ENCODE measurements around the gene TRAPPC11. TPM values are rescaled to one million over a fixed set of nuclear protein-coding genes. Genes with fewer than 3 reads are reported as not detected.
"Not testable (repeated sequence)": the region's sequence is repeated elsewhere in the genome, so short reads cannot be mapped to it uniquely, and the experiment has no call there.

Gene TRAPPC11
- total RNA-seq, 1 donor from 2014 or later: 26.3 TPM

DNA sequence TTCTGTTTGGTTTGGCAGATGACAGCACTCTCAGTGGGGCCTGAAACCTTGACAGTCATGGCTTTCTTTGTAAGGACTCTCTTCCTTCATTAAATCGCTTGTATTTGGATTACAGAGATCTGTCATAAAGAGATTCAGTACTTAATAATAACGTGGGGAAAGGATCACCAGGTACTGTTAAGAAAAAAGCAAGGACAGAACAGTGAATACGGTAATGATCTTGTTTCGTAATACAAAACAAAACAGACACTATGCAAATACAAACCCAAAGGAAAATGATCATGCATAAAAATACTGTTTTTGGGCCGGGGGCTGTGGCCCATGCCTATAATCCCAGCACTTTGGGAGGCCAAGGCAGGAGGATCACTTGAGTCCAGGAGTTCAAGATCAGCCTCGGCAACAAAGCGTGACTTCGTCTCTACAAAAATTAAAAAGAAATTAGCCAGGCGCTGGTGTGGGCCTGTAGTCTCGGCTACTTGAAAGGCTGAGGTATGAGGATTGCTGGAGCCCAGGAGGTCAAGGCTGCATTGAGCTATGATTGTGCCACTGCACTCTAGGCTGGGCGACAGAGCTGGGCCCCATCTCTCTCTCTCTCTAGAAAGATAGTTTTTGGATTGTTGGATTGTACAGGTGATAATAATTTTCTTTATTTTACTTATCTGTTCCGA, 64.6 kb downstream of the TRAPPC11 start:
- Mint-ChIP-seq H3K4me1 (ENCODE audit: low read depth) (peaks cover 2% of the 10 kb centered on the region), H3K27me3 (ENCODE audit: low read depth) (peaks cover 6% of the 10 kb centered on the region), H3K9me3 (ENCODE audit: low read depth) (peaks cover 7% of the 10 kb centered on the region), H3K4me3 (ENCODE audit: unreplicated experiment) (peak overlapping the region; percentile 47), H3K27ac (ENCODE audit: unreplicated experiment) (no peak overlapping the region), H3K36me3 (ENCODE audit: low read depth) (peaks cover 1% of the 10 kb centered on the region)
- TF ChIP-seq, protein P1, sequence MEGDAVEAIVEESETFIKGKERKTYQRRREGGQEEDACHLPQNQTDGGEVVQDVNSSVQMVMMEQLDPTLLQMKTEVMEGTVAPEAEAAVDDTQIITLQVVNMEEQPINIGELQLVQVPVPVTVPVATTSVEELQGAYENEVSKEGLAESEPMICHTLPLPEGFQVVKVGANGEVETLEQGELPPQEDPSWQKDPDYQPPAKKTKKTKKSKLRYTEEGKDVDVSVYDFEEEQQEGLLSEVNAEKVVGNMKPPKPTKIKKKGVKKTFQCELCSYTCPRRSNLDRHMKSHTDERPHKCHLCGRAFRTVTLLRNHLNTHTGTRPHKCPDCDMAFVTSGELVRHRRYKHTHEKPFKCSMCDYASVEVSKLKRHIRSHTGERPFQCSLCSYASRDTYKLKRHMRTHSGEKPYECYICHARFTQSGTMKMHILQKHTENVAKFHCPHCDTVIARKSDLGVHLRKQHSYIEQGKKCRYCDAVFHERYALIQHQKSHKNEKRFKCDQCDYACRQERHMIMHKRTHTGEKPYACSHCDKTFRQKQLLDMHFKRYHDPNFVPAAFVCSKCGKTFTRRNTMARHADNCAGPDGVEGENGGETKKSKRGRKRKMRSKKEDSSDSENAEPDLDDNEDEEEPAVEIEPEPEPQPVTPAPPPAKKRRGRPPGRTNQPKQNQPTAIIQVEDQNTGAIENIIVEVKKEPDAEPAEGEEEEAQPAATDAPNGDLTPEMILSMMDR (IDR thresholded peaks at IDR 0.05): no peak
- DNase-seq (ENCODE audit: low spot score): no peak

DNA sequence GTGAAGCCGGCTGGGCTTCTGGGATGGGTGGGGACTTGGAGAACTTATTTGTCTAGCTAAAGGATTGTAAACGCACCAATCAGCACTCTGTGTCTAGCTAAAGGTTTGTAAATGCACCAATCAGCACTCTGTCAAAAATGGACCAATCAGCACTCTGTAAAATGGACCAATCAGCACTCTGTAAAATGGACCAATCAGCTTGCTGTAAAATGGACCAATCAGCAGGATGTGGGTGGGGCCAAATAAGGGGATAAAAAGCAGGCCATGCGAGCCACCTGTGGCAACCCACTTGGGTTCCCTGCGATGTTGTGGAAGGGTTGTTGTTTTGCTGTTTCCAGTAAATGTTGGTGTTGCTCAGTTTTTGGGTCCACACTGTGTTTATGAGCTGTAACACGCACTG, 66.5 kb downstream of the TRAPPC11 start:
- not testable (repeated sequence) for DNase-seq (ENCODE audit: low spot score); H3K36me3 Mint-ChIP-seq (ENCODE audit: low read depth); H3K9me3 Mint-ChIP-seq (ENCODE audit: low read depth); H3K4me3 Mint-ChIP-seq (ENCODE audit: unreplicated experiment); H3K27ac Mint-ChIP-seq (ENCODE audit: unreplicated experiment); H3K4me1 Mint-ChIP-seq (ENCODE audit: low read depth); H3K27me3 Mint-ChIP-seq (ENCODE audit: low read depth)

DNA sequence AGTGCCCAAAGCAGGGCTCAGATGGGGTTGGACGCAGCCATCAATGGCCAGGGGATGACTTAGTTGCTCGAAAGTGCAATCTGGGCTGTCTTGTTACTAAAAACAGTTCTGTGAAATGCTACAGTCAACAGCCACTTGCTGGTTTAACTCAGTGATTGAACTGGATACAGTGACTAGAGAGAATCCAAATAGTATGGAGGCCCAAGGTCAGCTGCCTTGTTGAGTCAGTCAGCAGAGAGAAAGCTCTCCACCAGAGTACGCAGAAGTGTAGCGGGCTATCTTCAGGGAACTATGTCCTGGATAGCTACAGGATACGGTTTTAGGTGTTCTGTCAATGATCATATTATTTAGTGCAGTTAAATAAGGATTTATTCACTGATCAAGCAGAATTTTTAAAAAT, 68.4 kb downstream of the TRAPPC11 start:
- DNase-seq (ENCODE audit: low spot score): no peak
- H3K27me3 Mint-ChIP-seq (ENCODE audit: low read depth): peaks cover 6% of the 10 kb centered on the region
- no peaks in the 10 kb centered on the region for H3K9me3 Mint-ChIP-seq (ENCODE audit: low read depth)
- TF ChIP-seq, protein P1 (IDR thresholded peaks at IDR 0.05): no peak
- no peak overlapping the region for H3K27ac Mint-ChIP-seq (ENCODE audit: unreplicated experiment)
- no peak overlapping the region for H3K4me3 Mint-ChIP-seq (ENCODE audit: unreplicated experiment)
- peaks cover 2% of the 10 kb centered on the region for H3K4me1 Mint-ChIP-seq (ENCODE audit: low read depth)
- H3K36me3 Mint-ChIP-seq (ENCODE audit: low read depth): no peaks in the 10 kb centered on the region

DNA sequence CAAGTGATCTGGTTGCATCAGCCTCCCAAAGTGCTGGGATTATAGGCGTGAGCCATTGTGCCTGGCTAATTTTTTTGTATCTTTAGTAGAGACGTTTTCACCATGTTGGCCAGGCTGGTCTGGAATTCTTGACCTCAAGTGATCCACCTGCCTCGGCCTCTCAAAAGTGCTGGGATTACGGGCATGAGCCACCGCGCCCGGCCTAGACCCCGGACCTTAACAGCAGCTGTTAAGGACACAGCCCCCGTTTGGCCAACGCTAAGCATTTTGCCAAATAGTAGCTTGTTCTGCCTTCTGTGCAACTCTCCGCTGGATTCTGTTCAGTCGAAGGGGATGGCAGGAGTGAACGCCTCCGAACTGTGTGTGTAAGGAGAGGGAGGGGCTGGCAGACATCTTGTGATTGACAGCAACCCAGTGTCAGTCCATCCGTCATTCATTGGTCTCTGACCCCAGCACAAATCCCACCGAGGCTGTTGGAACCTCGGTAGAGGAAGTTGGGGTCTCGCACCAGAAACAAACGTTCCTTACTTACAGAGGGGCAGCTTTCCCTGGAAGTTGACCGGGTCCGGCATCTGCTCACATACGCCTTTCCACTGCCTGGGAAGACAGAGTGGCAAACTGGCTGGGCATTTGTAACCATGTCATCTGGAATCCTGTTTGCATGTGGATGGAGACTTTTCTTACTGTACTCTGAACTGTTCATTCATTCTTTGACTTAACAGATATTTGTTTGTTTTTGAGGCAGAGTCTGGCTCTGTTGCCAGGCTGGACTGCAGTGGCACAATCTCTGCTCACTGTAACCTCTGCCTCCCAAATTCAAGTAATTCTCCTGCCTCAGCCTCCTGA, 69.4 kb downstream of the TRAPPC11 start:
- Mint-ChIP-seq H3K4me1 (ENCODE audit: low read depth) (peaks cover under 1% of the 10 kb centered on the region), H3K9me3 (ENCODE audit: low read depth) (no peaks in the 10 kb centered on the region), H3K27me3 (ENCODE audit: low read depth) (peaks cover 6% of the 10 kb centered on the region), H3K4me3 (ENCODE audit: unreplicated experiment) (no peak overlapping the region), H3K27ac (ENCODE audit: unreplicated experiment) (no peak overlapping the region), H3K36me3 (ENCODE audit: low read depth) (no peaks in the 10 kb centered on the region)
- DNase-seq (ENCODE audit: low spot score): no peak
- TF ChIP-seq, protein P1 (IDR thresholded peaks at IDR 0.05): no peak

DNA sequence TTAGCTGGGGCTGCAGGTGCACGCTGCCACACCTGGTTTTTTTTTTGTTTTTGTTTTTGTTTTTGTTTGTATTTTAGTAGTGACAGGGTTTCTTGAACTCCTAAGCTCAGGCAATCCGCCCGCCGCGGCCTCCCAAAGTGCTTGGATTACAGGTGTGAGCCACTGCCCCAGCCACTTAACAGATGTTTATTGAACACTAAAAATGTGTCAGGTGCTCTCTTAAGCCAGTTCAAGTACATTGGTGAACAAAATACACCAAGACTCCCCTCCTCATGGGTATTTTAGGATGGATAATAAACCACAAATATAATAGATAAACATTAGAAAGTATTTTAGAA, 69.9 kb downstream of the TRAPPC11 start:
- Mint-ChIP-seq H3K4me1 (ENCODE audit: low read depth) (no peaks in the 10 kb centered on the region), H3K9me3 (ENCODE audit: low read depth) (no peaks in the 10 kb centered on the region), H3K27me3 (ENCODE audit: low read depth) (peaks cover 6% of the 10 kb centered on the region), H3K36me3 (ENCODE audit: low read depth) (no peaks in the 10 kb centered on the region), H3K27ac (ENCODE audit: unreplicated experiment) (no peak overlapping the region), H3K4me3 (ENCODE audit: unreplicated experiment) (no peak overlapping the region)
- no peak for DNase-seq (ENCODE audit: low spot score)
- TF ChIP-seq, protein P1 (IDR thresholded peaks at IDR 0.05): no peak
